Stimulated activated naive CD8-positive, alpha-beta T cell treated with anti-CD3 and anti-CD28 coated beads, Interleukin-15, Interleukin-2, amounts not matched to agents 100 U/mL and 50 U/mL, for 24 hours (primary cell): ENCODE results near the gene TMEM237.
"Not testable (repeated sequence)": the region's sequence is repeated elsewhere in the genome, so short reads cannot be mapped to it uniquely, and the experiment has no call there.

Source experiments
- ATAC-seq: fragments of 150-1000 bp; cut with Tn5 transposase; one replicate; pipeline ENCODE4 v1.10.0; 2021
- DNase-seq: peaks from one replicate; pipeline ENCODE4 v3.0.0; 2021

Gene TMEM237

GRCh38 chr2:201643216-201643890 is at the start of gene TMEM237:
TSS of gene TMEM237 (minus strand) at chr2:201643503. CDS start at chr2:201643400, 103 bp downstream.
- DNase-seq (peak; percentile 61), ATAC-seq (peak; percentile 63)

GRCh38 chr2:201685156-201685555 is 41.9 kb upstream of the TMEM237 start:
- ATAC-seq (no peak), DNase-seq (no peak)

GRCh38 chr2:201680743-201681142 is 37.4 kb upstream of the TMEM237 start:
- DNase-seq, result peak; percentile 23
- no peak for ATAC-seq

- ATAC-seq (no peak), DNase-seq (no peak)
Measured at GRCh38 chr2:201678401-201678800, 35.1 kb upstream of the TMEM237 start.

- DNase-seq (no peak), ATAC-seq (no peak)
Measured at GRCh38 chr2:201675454-201675853, 32.2 kb upstream of the TMEM237 start.

- no peak for ATAC-seq
Measured at GRCh38 chr2:201674794-201675193, 31.5 kb upstream of the TMEM237 start.

GRCh38 chr2:201674298-201674697 is 31.0 kb upstream of the TMEM237 start:
- ATAC-seq, result no peak

More at GRCh38 chr2:201674794-201675193, 31.5 kb upstream of the TMEM237 start:
- DNase-seq, result no peak

GRCh38 chr2:201673546-201673945 is 30.2 kb upstream of the TMEM237 start:
- ATAC-seq, result no peak

More at GRCh38 chr2:201674298-201674697, 31.0 kb upstream of the TMEM237 start:
- no peak for DNase-seq

GRCh38 chr2:201671205-201671604 is 27.9 kb upstream of the TMEM237 start:
- DNase-seq, ATAC-seq: not testable (repeated sequence)

More at GRCh38 chr2:201673546-201673945, 30.2 kb upstream of the TMEM237 start:
- no peak for DNase-seq

- DNase-seq (no peak), ATAC-seq (no peak)
Measured at GRCh38 chr2:201669865-201670264, 26.6 kb upstream of the TMEM237 start.

- DNase-seq (no peak), ATAC-seq (no peak)
Measured at GRCh38 chr2:201668402-201668910, 25.2 kb upstream of the TMEM237 start.

GRCh38 chr2:201664334-201664733 is 21.0 kb upstream of the TMEM237 start:
- no peak for DNase-seq

GRCh38 chr2:201661366-201661765 is 18.1 kb upstream of the TMEM237 start:
- DNase-seq, result no peak
- no peak for ATAC-seq

More at GRCh38 chr2:201664334-201664733, 21.0 kb upstream of the TMEM237 start:
- ATAC-seq, result no peak

- no peak for DNase-seq
- ATAC-seq, result no peak
Measured at GRCh38 chr2:201660293-201660895, 17.1 kb upstream of the TMEM237 start.

- ATAC-seq, result no peak
- DNase-seq, result no peak
Measured at GRCh38 chr2:201656740-201657139, 13.4 kb upstream of the TMEM237 start.

GRCh38 chr2:201656102-201656501 is 12.8 kb upstream of the TMEM237 start:
- no peak for ATAC-seq
- DNase-seq, result no peak

- ATAC-seq (no peak), DNase-seq (no peak)
Measured at GRCh38 chr2:201654616-201655384, 11.5 kb upstream of the TMEM237 start.

GRCh38 chr2:201653221-201653620 is 9.9 kb upstream of the TMEM237 start:
- DNase-seq, result no peak
- ATAC-seq, result no peak

- ATAC-seq (no peak), DNase-seq (no peak)
Measured at GRCh38 chr2:201649442-201649841, 6.1 kb upstream of the TMEM237 start.

- ATAC-seq (no peak), DNase-seq (no peak)
Measured at GRCh38 chr2:201647431-201647830, 4.1 kb upstream of the TMEM237 start.

- no peak for ATAC-seq
- no peak for DNase-seq
Measured at GRCh38 chr2:201644001-201644400, 698 bp upstream of the TMEM237 start.

GRCh38 chr2:201642579-201643215 is 606 bp downstream of the TMEM237 start:
- ATAC-seq, result peak; percentile 85
- peak; percentile 91 for DNase-seq
